Mesodermal cell (in vitro differentiated cells): ENCODE measurements around the gene WNT11.

Source experiments
- H3K27ac ChIP-seq: 2 replicates; pipeline ENCODE4 v1.7.0; 2013; ENCODE audit warnings: mild to moderate bottlenecking, low read depth, low read length, moderate library complexity; ENCODE audit not compliant: severe bottlenecking
- H3K36me3 ChIP-seq: 2 replicates; pipeline ENCODE4 v1.7.1; 2013; ENCODE audit warnings: mild to moderate bottlenecking, low read length, moderate library complexity; ENCODE audit not compliant: control insufficient read depth, insufficient read depth
- H3K4me1 ChIP-seq: one replicate; pipeline ENCODE4 v1.7.1; 2013; ENCODE audit warnings: mild to moderate bottlenecking, low read length; ENCODE audit not compliant: insufficient read depth, control insufficient read depth, poor library complexity, severe bottlenecking
- H3K4me3 ChIP-seq: 2 replicates; pipeline ENCODE4 v1.7.0; 2013; ENCODE audit warnings: low read length, control low read depth, mild to moderate bottlenecking; ENCODE audit not compliant: insufficient read depth, poor library complexity, severe bottlenecking; ENCODE audit errors: extremely low read depth
- H3K9me3 ChIP-seq: 2 replicates; pipeline ENCODE4 v1.7.1; 2013; ENCODE audit warnings: mild to moderate bottlenecking, low read length, moderate library complexity; ENCODE audit not compliant: control insufficient read depth
- WGBS, 2 experiments: methylation state at CpG; one replicate each; pipeline ENCODE4 v1.1.5; 2013; ENCODE audit warnings: missing lambda C conversion rate in 2 of 2; ENCODE audit not compliant: insufficient coverage in 2 of 2; 5-methylcytosine and 5-hydroxymethylcytosine counted together

WNT11 gene

GRCh38 chr11:76169473-76169896 lies 36.8 kb downstream of the WNT11 start:
- WGBS, 2 experiments, result 77 to 88% methylated on average over 8 to 15 of the region's 15 CpGs
- Histone ChIP-seq H3K4me3 (no peak overlapping the region), H3K9me3 (no peaks in the 10 kb centered on the region), H3K4me1 (no peaks in the 10 kb centered on the region), H3K27ac (no peak overlapping the region), H3K36me3 (no peaks in the 10 kb centered on the region)

GRCh38 chr11:76167590-76167989 lies 38.7 kb downstream of the WNT11 start:
- Histone ChIP-seq H3K4me3 (no peak overlapping the region), H3K36me3 (no peaks in the 10 kb centered on the region), H3K4me1 (no peaks in the 10 kb centered on the region), H3K9me3 (no peaks in the 10 kb centered on the region), H3K27ac (no peak overlapping the region)
- WGBS, 2 experiments, result 83 to 90% methylated on average over 10 to 13 of the region's 13 CpGs

- H3K36me3 ChIP-seq, result no peaks in the 10 kb centered on the region
- H3K4me1 ChIP-seq, result no peaks in the 10 kb centered on the region
- no peak overlapping the region for H3K27ac ChIP-seq
- no peak overlapping the region for H3K4me3 ChIP-seq
- WGBS, 2 experiments, result 21 to 40% methylated on average over 6 of the region's 6 CpGs
- no peaks in the 10 kb centered on the region for H3K9me3 ChIP-seq
These were observed 40.0 kb downstream of the WNT11 start for GRCh38 chr11:76166314-76166713.

- H3K4me3 ChIP-seq, result no peak overlapping the region
- no peak overlapping the region for H3K27ac ChIP-seq
- H3K9me3 ChIP-seq, result no peaks in the 10 kb centered on the region
- no peaks in the 10 kb centered on the region for H3K4me1 ChIP-seq
- 92 to 97% methylated on average over 35 to 48 of the region's 50 CpGs for WGBS, 2 experiments
- H3K36me3 ChIP-seq, result no peaks in the 10 kb centered on the region
These were observed 41.2 kb downstream of the WNT11 start for GRCh38 chr11:76164861-76165751.

- Histone ChIP-seq H3K27ac (no peak overlapping the region), H3K9me3 (no peaks in the 10 kb centered on the region), H3K36me3 (no peaks in the 10 kb centered on the region), H3K4me3 (no peak overlapping the region), H3K4me1 (no peaks in the 10 kb centered on the region)
- WGBS, 2 experiments, result 86 to 96% methylated on average over 8 to 10 of the region's 13 CpGs
These were observed 42.2 kb downstream of the WNT11 start for GRCh38 chr11:76164081-76164480.

- no peak overlapping the region for H3K27ac ChIP-seq
- H3K36me3 ChIP-seq, result no peaks in the 10 kb centered on the region
- 90 to 96% methylated on average over 6 to 10 of the region's 11 CpGs for WGBS, 2 experiments
- H3K4me3 ChIP-seq, result no peak overlapping the region
- no peaks in the 10 kb centered on the region for H3K4me1 ChIP-seq
- no peaks in the 10 kb centered on the region for H3K9me3 ChIP-seq
These were observed 42.9 kb downstream of the WNT11 start for GRCh38 chr11:76163289-76163880.

- Histone ChIP-seq H3K9me3 (no peaks in the 10 kb centered on the region), H3K4me1 (no peaks in the 10 kb centered on the region), H3K36me3 (no peaks in the 10 kb centered on the region), H3K27ac (no peak overlapping the region), H3K4me3 (no peak overlapping the region)
- 87 to 95% methylated on average over 10 to 13 of the region's 15 CpGs for WGBS, 2 experiments
These were observed 43.7 kb downstream of the WNT11 start for GRCh38 chr11:76162336-76163288.

GRCh38 chr11:76161261-76161961 lies 44.9 kb downstream of the WNT11 start:
- no peak overlapping the region for H3K27ac ChIP-seq
- H3K4me1 ChIP-seq, result peaks cover 3% of the 10 kb centered on the region
- no peak overlapping the region for H3K4me3 ChIP-seq
- 80 to 86% methylated on average over 3 to 7 of the region's 24 CpGs for WGBS, 2 experiments
- H3K36me3 ChIP-seq, result no peaks in the 10 kb centered on the region
- H3K9me3 ChIP-seq, result no peaks in the 10 kb centered on the region

- WGBS, 2 experiments, result 82 to 91% methylated on average over 6 to 7 of the region's 8 CpGs
- H3K9me3 ChIP-seq, result no peaks in the 10 kb centered on the region
- H3K36me3 ChIP-seq, result no peaks in the 10 kb centered on the region
- H3K4me3 ChIP-seq, result no peak overlapping the region
- H3K4me1 ChIP-seq, result peaks cover 5% of the 10 kb centered on the region
- H3K27ac ChIP-seq, result no peak overlapping the region
These were observed 45.4 kb downstream of the WNT11 start for GRCh38 chr11:76160856-76161255.
